Measurements from ENCODE around the gene BNIP5.

DNA sequence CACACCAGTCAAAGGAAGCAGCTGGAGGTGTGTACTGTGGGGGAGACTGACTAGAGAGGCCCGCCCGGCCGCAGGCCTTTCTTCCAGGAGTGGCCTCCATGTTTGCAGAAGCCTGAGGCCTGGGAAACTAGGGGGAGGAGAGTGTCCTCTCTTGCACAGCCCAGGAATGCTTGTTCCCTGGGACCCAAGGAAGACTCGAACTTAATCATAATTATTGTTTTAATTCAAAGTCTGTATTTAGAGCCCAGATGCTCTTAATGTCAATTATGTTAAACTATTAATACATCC lies 23.1 kb downstream of the BNIP5 start:
- TF ChIP-seq EZH2 (IDR thresholded peaks at IDR 0.05) (no peak), POLR2AphosphoS5 (IDR thresholded peaks at IDR 0.05; ENCODE audit: borderline replicate concordance, low read depth, low read length) (no peak)
